Fibroblast of skin of scalp (primary cell): ENCODE data around the gene PTGDR2.
"Not testable (repeated sequence)": the region's sequence is repeated elsewhere in the genome, so short reads cannot be mapped to it uniquely, and the experiment has no call there.

ENCODE experiments used
- DNase-seq: peaks from one replicate; pipeline ENCODE4 v3.0.0-alpha.2; 2013

The PTGDR2 gene

GRCh38 chr11:60841797-60842667, 13.7 kb downstream of the PTGDR2 start, which contains the start of gene CCDC86:
TSS of gene CCDC86 (plus strand) at chr11:60842113. CDS start at chr11:60842125, 12 bp downstream.
- DNase-seq = peak; percentile 96

GRCh38 chr11:60840470-60841430, 15.0 kb downstream of the PTGDR2 start:
- peak; percentile 96 for DNase-seq

- peak; percentile 23 for DNase-seq
These were observed 17.6 kb downstream of the PTGDR2 start for GRCh38 chr11:60838132-60838531.

GRCh38 chr11:60836866-60837515, 18.8 kb downstream of the PTGDR2 start:
- DNase-seq = no peak

GRCh38 chr11:60835534-60835846, 20.3 kb downstream of the PTGDR2 start:
- DNase-seq = no peak

GRCh38 chr11:60834742-60835533, 20.8 kb downstream of the PTGDR2 start:
- no peak for DNase-seq

- no peak for DNase-seq
These were observed 24.2 kb downstream of the PTGDR2 start for GRCh38 chr11:60831501-60832079.

- DNase-seq = peak; percentile 69
These were observed 24.6 kb downstream of the PTGDR2 start for GRCh38 chr11:60831143-60831500.

- no peak for DNase-seq
These were observed 25.1 kb downstream of the PTGDR2 start for GRCh38 chr11:60830478-60831142.

- no peak for DNase-seq
These were observed 30.0 kb downstream of the PTGDR2 start for GRCh38 chr11:60825790-60826189.

GRCh38 chr11:60825118-60825517, 30.6 kb downstream of the PTGDR2 start:
- no peak for DNase-seq

GRCh38 chr11:60823745-60824306, 31.9 kb downstream of the PTGDR2 start:
- not testable (repeated sequence) for DNase-seq

- no peak for DNase-seq
These were observed 33.7 kb downstream of the PTGDR2 start for GRCh38 chr11:60821827-60822599.

- no peak for DNase-seq
These were observed 37.7 kb downstream of the PTGDR2 start for GRCh38 chr11:60818057-60818456.

- no peak for DNase-seq
These were observed 39.1 kb downstream of the PTGDR2 start for GRCh38 chr11:60816590-60817157.

GRCh38 chr11:60814112-60814511, 41.6 kb downstream of the PTGDR2 start:
- no peak for DNase-seq

- no peak for DNase-seq
These were observed 42.4 kb downstream of the PTGDR2 start for GRCh38 chr11:60813324-60813723.

GRCh38 chr11:60810569-60810968, 45.2 kb downstream of the PTGDR2 start:
- no peak for DNase-seq

- DNase-seq = no peak
These were observed 45.6 kb downstream of the PTGDR2 start for GRCh38 chr11:60810151-60810550.

GRCh38 chr11:60809691-60810090, 46.1 kb downstream of the PTGDR2 start:
- DNase-seq = no peak
